ENCODE data around the gene CTBP2.
A peak's percentile ranks its signal among the peaks of the same experiment; 100 is the strongest.
"Not testable (repeated sequence)": the region's sequence is repeated elsewhere in the genome, so short reads cannot be mapped to it uniquely, and the experiment has no call there.

CTBP2 gene

GRCh38 chr10:125064681-125065492 lies 95.5 kb downstream of the CTBP2 start:
- no peak for DNase-seq (ENCODE audit: low read depth in 2 of 2)

- DNase-seq (ENCODE audit: low read depth in 2 of 2): no peak
These were observed 97.0 kb downstream of the CTBP2 start for GRCh38 chr10:125063256-125063925.

GRCh38 chr10:125062914-125063230 lies 97.5 kb downstream of the CTBP2 start:
- DNase-seq (ENCODE audit: low read depth in 2 of 2): no peak

- no peak for DNase-seq (ENCODE audit: low read depth in 2 of 2)
These were observed 98.0 kb downstream of the CTBP2 start for GRCh38 chr10:125062227-125062913.

GRCh38 chr10:125061557-125062226 lies 98.7 kb downstream of the CTBP2 start:
- DNase-seq (ENCODE audit: low read depth in 2 of 2): no peak

- DNase-seq (ENCODE audit: low read depth in 2 of 2): no peak
These were observed 99.4 kb downstream of the CTBP2 start for GRCh38 chr10:125060826-125061556.

GRCh38 chr10:125060482-125060825 lies 99.9 kb downstream of the CTBP2 start:
- DNase-seq (ENCODE audit: low read depth in 2 of 2): no peak

GRCh38 chr10:125060026-125060425 lies 100.3 kb downstream of the CTBP2 start:
- no peak for DNase-seq (ENCODE audit: low read depth in 2 of 2)

- not testable (repeated sequence) for DNase-seq (ENCODE audit: low read depth in 2 of 2)
These were observed 101.0 kb downstream of the CTBP2 start for GRCh38 chr10:125059348-125059747.

GRCh38 chr10:125057158-125058001 lies 103.0 kb downstream of the CTBP2 start:
- no peak for DNase-seq (ENCODE audit: low read depth in 2 of 2)

GRCh38 chr10:125056161-125057132 lies 103.9 kb downstream of the CTBP2 start:
- DNase-seq (ENCODE audit: low read depth in 2 of 2): no peak

- no peak for DNase-seq (ENCODE audit: low read depth in 2 of 2)
These were observed 104.9 kb downstream of the CTBP2 start for GRCh38 chr10:125055446-125055845.

GRCh38 chr10:125054669-125055268 lies 105.6 kb downstream of the CTBP2 start:
- DNase-seq (ENCODE audit: low read depth in 2 of 2): no peak

- DNase-seq (ENCODE audit: low read depth in 2 of 2): no peak
These were observed 106.1 kb downstream of the CTBP2 start for GRCh38 chr10:125054216-125054615.

- DNase-seq (ENCODE audit: low read depth in 2 of 2): no peak
These were observed 108.2 kb downstream of the CTBP2 start for GRCh38 chr10:125052146-125052545.

- DNase-seq (ENCODE audit: low read depth in 2 of 2): no peak
These were observed 110.0 kb downstream of the CTBP2 start for GRCh38 chr10:125050383-125050782.

GRCh38 chr10:125049216-125049881 lies 111.0 kb downstream of the CTBP2 start:
- no peak for DNase-seq (ENCODE audit: low read depth in 2 of 2)

- peak in 1 of 2 donors; percentile 16 for DNase-seq (ENCODE audit: low read depth in 2 of 2)
These were observed 112.1 kb downstream of the CTBP2 start for GRCh38 chr10:125048094-125048864.
